WTC11 (cell line): Measurements from ENCODE around the gene KANSL3. TPM values are rescaled to one million over a fixed set of nuclear protein-coding genes. Genes with fewer than 3 reads are reported as not detected.

Source experiments
- AFF4 ChIP-seq: sonication (generic); formaldehyde crosslinking; IDR thresholded peaks from 2 replicates; pipeline ENCODE4 v1.8.1; 2023; ENCODE audit warnings: mild to moderate bottlenecking, missing genetic modification reagents, borderline replicate concordance
- CDX4 ChIP-seq: fragments of 250-450 bp; sonication (Bioruptor Pico); IDR thresholded peaks from 2 replicates; pipeline ENCODE4 v1.9.0; 2021; ENCODE audit warnings: moderate library complexity, mild to moderate bottlenecking, inconsistent platforms, borderline replicate concordance
- CTCF ChIP-seq: fragments of 200-600 bp; IDR thresholded peaks from 2 replicates; pipeline ENCODE4 v1.8.0; 2022; ENCODE audit warnings: antibody characterized with exemption
- ESRRA ChIP-seq: sonication (generic); formaldehyde crosslinking; IDR thresholded peaks from 2 replicates; pipeline ENCODE4 v1.8.1; 2022; ENCODE audit warnings: mild to moderate bottlenecking, missing genetic modification reagents, borderline replicate concordance
- FOXP4 ChIP-seq: sonication (generic); formaldehyde crosslinking; IDR thresholded peaks from 2 replicates; pipeline ENCODE4 v1.8.0; 2022; ENCODE audit warnings: mild to moderate bottlenecking, missing genetic modification reagents
- GRHL2 ChIP-seq: fragments of 250-450 bp; sonication (Bioruptor Pico); IDR thresholded peaks from 2 replicates; pipeline ENCODE4 v1.8.0; 2022; ENCODE audit warnings: mild to moderate bottlenecking, moderate library complexity; ENCODE audit not compliant: insufficient replicate concordance, severe bottlenecking
- GTF2I ChIP-seq: fragments of 250-450 bp; sonication (Bioruptor Pico); conservative IDR thresholded peaks from 2 replicates; pipeline ENCODE4 v1.4.0; 2021; ENCODE audit warnings: mild to moderate bottlenecking
- HMGXB4 ChIP-seq: sonication (generic); formaldehyde crosslinking; IDR thresholded peaks from 2 replicates; pipeline ENCODE4 v1.8.1; 2023; ENCODE audit warnings: mild to moderate bottlenecking, moderate library complexity, missing genetic modification reagents
- MXD4 ChIP-seq: fragments of 250-450 bp; sonication (Bioruptor Pico); IDR thresholded peaks from 2 replicates; pipeline ENCODE4 v1.8.0; 2021; ENCODE audit warnings: mild to moderate bottlenecking, moderate library complexity, borderline replicate concordance
- NR2C2 ChIP-seq: sonication (generic); formaldehyde crosslinking; IDR thresholded peaks from 2 replicates; pipeline ENCODE4 v1.8.0; 2022; ENCODE audit warnings: mild to moderate bottlenecking, missing genetic modification reagents
- PRDM15 ChIP-seq: sonication (generic); formaldehyde crosslinking; IDR thresholded peaks from 2 replicates; pipeline ENCODE4 v1.8.0; 2022; ENCODE audit warnings: missing genetic modification reagents
- PRRX2 ChIP-seq: fragments of 250-450 bp; sonication (Bioruptor Pico); IDR thresholded peaks from 2 replicates; pipeline ENCODE4 v1.8.0; 2021; ENCODE audit warnings: mild to moderate bottlenecking
- TEAD1 ChIP-seq: sonication (generic); formaldehyde crosslinking; IDR thresholded peaks from 2 replicates; pipeline ENCODE4 v1.8.0; 2022; ENCODE audit warnings: mild to moderate bottlenecking, missing genetic modification reagents
- TEAD4 ChIP-seq: sonication (generic); formaldehyde crosslinking; IDR thresholded peaks from 2 replicates; pipeline ENCODE4 v1.8.0; 2022; ENCODE audit warnings: mild to moderate bottlenecking, missing genetic modification reagents
- USF1 ChIP-seq: sonication (generic); formaldehyde crosslinking; IDR thresholded peaks from 2 replicates; pipeline ENCODE4 v1.8.0; 2022; ENCODE audit warnings: mild to moderate bottlenecking, missing genetic modification reagents
- ZNF219 ChIP-seq: sonication (generic); formaldehyde crosslinking; IDR thresholded peaks from 2 replicates; pipeline ENCODE4 v1.8.0; 2023; ENCODE audit warnings: missing genetic modification reagents, mild to moderate bottlenecking, borderline replicate concordance
- ZNF317 ChIP-seq: sonication (generic); formaldehyde crosslinking; IDR thresholded peaks from 2 replicates; pipeline ENCODE4 v1.8.1; 2023; ENCODE audit warnings: low read depth, mild to moderate bottlenecking, moderate library complexity, missing genetic modification reagents, borderline replicate concordance
- ZNF671 ChIP-seq: fragments of 250-450 bp; sonication (Bioruptor Pico); IDR thresholded peaks from 2 replicates; pipeline ENCODE4 v1.8.0; 2021; ENCODE audit warnings: mild to moderate bottlenecking
- ZSCAN18 ChIP-seq: fragments of 250-450 bp; sonication (Bioruptor Pico); IDR thresholded peaks from 2 replicates; pipeline ENCODE4 v2.1.2; 2022; ENCODE audit warnings: mild to moderate bottlenecking, moderate library complexity
- total RNA-seq: library from RNA; stranded (reverse); gene quantifications from 3 replicates; pipeline ENCODE4 v1.2.3, GENCODE V29; 2021

The KANSL3 gene
- total RNA-seq, 1 experiment from 2014 or later: 32.5 TPM

- TF ChIP-seq CTCF (no peak), GTF2I (CRISPR knock-in tag) (no peak), NR2C2 (CRISPR knock-in tag) (no peak), FOXP4 (CRISPR knock-in tag) (peak; percentile 94), TEAD4 (no peak), PRRX2 (no peak), ZNF219 (CRISPR knock-in tag) (no peak), CDX4 (CRISPR knock-in tag) (no peak), GRHL2 (no peak), ESRRA (CRISPR knock-in tag) (peak; percentile 92; the same call in 1 of the 2 replicates), USF1 (CRISPR knock-in tag) (peak; percentile 58; the same call in 1 of the 2 replicates), HMGXB4 (CRISPR knock-in tag) (0 out of 2 replicates have a peak, but pooled peaks have one; percentile 33), ZNF671 (no peak), MXD4 (CRISPR knock-in tag) (no peak), AFF4 (CRISPR knock-in tag) (0 out of 2 replicates have a peak, but pooled peaks have one; percentile 41), ZNF317 (0 out of 2 replicates have a peak, but pooled peaks have one; percentile 37), TEAD1 (peak; percentile 94), PRDM15 (CRISPR knock-in tag) (peak; percentile 100), ZSCAN18 (CRISPR knock-in tag) (0 out of 2 replicates have a peak, but pooled peaks have one; percentile 22)
Measured at GRCh38 chr2:96638144-96639121, at the start of gene KANSL3 (continued).
